Measurements from ENCODE around the gene PLXND1. TPM values are rescaled to one million over a fixed set of nuclear protein-coding genes. Genes with fewer than 3 reads are reported as not detected.
"Not testable (repeated sequence)": the region's sequence is repeated elsewhere in the genome, so short reads cannot be mapped to it uniquely, and the experiment has no call there.

PLXND1 gene
- total RNA-seq, 1 donor from 2014 or later = 56.9 TPM

- TF ChIP-seq, protein P1, sequence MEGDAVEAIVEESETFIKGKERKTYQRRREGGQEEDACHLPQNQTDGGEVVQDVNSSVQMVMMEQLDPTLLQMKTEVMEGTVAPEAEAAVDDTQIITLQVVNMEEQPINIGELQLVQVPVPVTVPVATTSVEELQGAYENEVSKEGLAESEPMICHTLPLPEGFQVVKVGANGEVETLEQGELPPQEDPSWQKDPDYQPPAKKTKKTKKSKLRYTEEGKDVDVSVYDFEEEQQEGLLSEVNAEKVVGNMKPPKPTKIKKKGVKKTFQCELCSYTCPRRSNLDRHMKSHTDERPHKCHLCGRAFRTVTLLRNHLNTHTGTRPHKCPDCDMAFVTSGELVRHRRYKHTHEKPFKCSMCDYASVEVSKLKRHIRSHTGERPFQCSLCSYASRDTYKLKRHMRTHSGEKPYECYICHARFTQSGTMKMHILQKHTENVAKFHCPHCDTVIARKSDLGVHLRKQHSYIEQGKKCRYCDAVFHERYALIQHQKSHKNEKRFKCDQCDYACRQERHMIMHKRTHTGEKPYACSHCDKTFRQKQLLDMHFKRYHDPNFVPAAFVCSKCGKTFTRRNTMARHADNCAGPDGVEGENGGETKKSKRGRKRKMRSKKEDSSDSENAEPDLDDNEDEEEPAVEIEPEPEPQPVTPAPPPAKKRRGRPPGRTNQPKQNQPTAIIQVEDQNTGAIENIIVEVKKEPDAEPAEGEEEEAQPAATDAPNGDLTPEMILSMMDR (conservative IDR thresholded peaks at IDR 0.05) = no peak
- H3K27ac Mint-ChIP-seq = no peak overlapping the region
- no peak overlapping the region for H3K4me3 Mint-ChIP-seq
- peaks cover 6% of the 10 kb centered on the region for H3K36me3 Mint-ChIP-seq
- no peak for DNase-seq (ENCODE audit: extremely low spot score, unreplicated experiment)
- no peaks in the 10 kb centered on the region for H3K27me3 Mint-ChIP-seq
- H3K9me3 Mint-ChIP-seq = no peaks in the 10 kb centered on the region
- peaks cover 14% of the 10 kb centered on the region for H3K4me1 Mint-ChIP-seq (ENCODE audit: unreplicated experiment)
Measured at GRCh38 chr3:129517516-129517915, 89.0 kb downstream of the PLXND1 start.

DNA sequence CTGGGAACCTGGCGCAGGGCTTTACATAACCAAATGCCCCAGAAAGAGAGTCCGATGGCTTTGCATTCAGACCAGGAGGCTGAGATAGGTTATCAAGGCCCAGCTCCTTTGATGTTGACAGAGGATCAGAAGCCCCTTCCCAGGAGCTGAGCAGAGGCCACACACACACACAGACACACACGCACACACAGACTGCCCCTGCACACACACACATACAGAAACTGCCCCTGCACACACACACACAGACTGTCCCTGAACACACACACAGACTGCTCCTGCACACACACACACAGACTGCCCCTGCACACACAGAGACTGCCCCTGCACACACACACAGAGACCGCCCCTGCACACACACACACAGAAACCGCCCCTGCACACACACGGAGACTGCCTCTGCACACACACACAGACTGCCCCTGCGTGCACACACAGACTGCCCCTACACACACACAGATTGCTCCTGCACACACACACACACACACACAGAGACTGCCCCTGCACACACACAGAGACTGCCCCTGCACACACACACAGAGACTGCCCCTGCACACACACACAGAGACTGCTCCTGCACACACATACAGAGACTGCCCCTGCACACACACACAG lies 90.5 kb downstream of the PLXND1 start:
- not testable (repeated sequence) for DNase-seq (ENCODE audit: extremely low spot score, unreplicated experiment); H3K4me3 Mint-ChIP-seq; H3K27me3 Mint-ChIP-seq; H3K27ac Mint-ChIP-seq; H3K4me1 Mint-ChIP-seq (ENCODE audit: unreplicated experiment); H3K36me3 Mint-ChIP-seq; H3K9me3 Mint-ChIP-seq

DNA sequence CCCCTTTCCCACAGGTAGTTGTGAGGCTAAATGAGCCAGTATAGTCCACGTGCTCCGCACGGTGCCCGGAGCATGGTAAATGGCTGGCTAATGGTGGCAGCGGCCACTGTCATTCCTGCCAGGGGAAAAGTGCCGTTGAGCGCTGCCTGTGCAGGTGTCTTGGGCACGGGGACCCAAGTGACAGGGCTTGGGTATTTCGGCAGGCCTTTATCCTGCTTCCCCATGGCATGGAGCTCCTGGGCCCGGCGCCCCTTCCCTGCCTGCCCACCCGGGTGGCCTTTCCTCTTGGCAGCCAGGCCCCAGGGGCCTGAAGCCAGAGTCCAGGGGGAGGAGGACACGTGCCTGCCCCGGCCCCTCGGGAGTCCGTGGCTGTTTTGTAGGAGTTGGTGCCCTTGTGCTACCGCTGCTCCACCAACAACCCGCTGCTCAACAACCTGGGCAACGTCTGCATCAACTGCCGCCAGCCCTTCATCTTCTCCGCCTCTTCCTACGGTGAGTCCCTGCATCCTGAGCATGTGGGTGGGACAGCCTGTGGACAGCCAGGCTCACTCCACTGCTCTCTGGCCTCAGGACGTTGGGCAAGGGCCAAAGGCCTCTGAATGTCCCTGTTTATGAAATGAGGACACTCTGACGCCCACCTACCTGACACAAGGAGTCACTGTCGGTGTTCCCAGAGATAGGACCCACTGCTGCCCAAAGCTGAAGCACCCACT lies 91.2 kb downstream of the PLXND1 start:
- not testable (repeated sequence) for H3K4me3 Mint-ChIP-seq; H3K27ac Mint-ChIP-seq; DNase-seq (ENCODE audit: extremely low spot score, unreplicated experiment); H3K9me3 Mint-ChIP-seq; H3K27me3 Mint-ChIP-seq; H3K4me1 Mint-ChIP-seq (ENCODE audit: unreplicated experiment); H3K36me3 Mint-ChIP-seq

GRCh38 chr3:129514563-129514962 lies 91.9 kb downstream of the PLXND1 start:
- TF ChIP-seq, protein P1 (conservative IDR thresholded peaks at IDR 0.05) = no peak
- DNase-seq (ENCODE audit: extremely low spot score, unreplicated experiment) = no peak
- no peaks in the 10 kb centered on the region for H3K27me3 Mint-ChIP-seq
- H3K4me1 Mint-ChIP-seq (ENCODE audit: unreplicated experiment) = no peaks in the 10 kb centered on the region
- no peak overlapping the region for H3K4me3 Mint-ChIP-seq
- peaks cover 7% of the 10 kb centered on the region for H3K36me3 Mint-ChIP-seq
- no peak overlapping the region for H3K27ac Mint-ChIP-seq
- H3K9me3 Mint-ChIP-seq = no peaks in the 10 kb centered on the region

DNA sequence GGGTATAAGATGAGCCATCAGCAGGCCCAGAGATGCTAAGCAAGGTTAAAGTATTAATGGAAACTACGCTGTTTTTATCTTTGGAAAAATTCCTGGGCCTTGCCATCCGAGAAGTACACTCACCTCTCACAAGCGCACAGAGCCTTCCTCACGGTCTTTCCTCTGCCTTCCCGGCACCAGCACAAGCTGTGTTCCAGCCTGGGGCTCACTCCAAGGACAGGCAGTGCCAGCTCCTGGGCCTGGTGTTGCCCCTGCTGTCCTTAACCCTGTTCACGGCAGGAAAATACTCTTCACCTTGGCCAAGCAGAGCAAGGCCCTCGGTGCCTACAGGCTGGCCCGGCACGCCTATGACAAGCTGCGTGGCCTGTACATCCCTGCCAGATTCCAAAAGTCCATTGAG lies 92.4 kb downstream of the PLXND1 start:
- DNase-seq (ENCODE audit: extremely low spot score, unreplicated experiment) = no peak
- Mint-ChIP-seq H3K4me3 (no peak overlapping the region), H3K27me3 (no peaks in the 10 kb centered on the region), H3K4me1 (ENCODE audit: unreplicated experiment) (no peaks in the 10 kb centered on the region), H3K27ac (no peak overlapping the region), H3K36me3 (peaks cover 7% of the 10 kb centered on the region), H3K9me3 (no peaks in the 10 kb centered on the region)
- TF ChIP-seq, protein P1 (conservative IDR thresholded peaks at IDR 0.05) = no peak

GRCh38 chr3:129513705-129514104 lies 92.8 kb downstream of the PLXND1 start:
- Mint-ChIP-seq H3K4me1 (ENCODE audit: unreplicated experiment) (no peaks in the 10 kb centered on the region), H3K4me3 (no peak overlapping the region), H3K9me3 (no peaks in the 10 kb centered on the region), H3K27me3 (no peaks in the 10 kb centered on the region), H3K36me3 (peaks cover 7% of the 10 kb centered on the region), H3K27ac (no peak overlapping the region)
- DNase-seq (ENCODE audit: extremely low spot score, unreplicated experiment) = no peak
- TF ChIP-seq, protein P1 (conservative IDR thresholded peaks at IDR 0.05) = no peak
